GM19025 (cell line): ENCODE data around the gene SEZ6L2.
"Not testable (repeated sequence)": the region's sequence is repeated elsewhere in the genome, so short reads cannot be mapped to it uniquely, and the experiment has no call there.

Experiments used
- ATAC-seq: cut with Tn5 transposase; IDR thresholded peaks from one replicate; pipeline ENCODE4 v1.9.1; 2021; ENCODE audit warnings: mild to moderate bottlenecking, low read depth, moderate library complexity; ENCODE audit not compliant: unreplicated experiment

The SEZ6L2 gene

DNA sequence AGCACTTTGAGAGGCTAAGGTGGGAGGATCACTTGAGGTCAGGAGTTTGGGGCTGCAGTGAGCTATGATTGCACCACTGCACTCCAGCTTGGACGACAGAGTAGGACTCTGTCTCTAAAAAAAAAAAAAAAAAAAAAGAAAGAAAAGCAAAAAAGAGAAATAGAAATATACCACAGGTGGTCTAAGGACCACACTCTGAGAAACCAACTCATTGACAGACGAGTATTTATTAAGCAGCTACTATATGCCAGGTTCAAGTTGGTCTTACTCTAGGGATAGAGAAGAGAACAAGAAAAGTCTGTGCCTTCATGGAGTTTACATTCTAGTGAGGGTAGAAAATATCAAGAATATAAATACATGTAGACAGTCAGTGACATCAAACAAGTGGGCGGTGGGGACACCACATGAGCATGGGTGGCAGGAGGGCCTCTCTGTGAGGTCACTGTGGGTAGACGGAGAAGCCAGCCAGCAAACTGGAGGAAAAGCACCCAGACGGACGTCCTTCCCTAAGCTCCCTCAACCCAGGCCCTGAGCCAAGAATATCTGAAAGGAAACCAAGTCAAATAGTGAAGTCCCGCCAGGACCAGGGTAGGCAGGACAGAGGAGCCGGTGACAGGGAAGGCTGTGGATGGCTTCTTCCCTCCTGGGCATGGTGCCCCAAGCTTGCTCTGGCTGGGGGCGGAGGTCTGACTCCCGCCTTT, 41.1 kb downstream of the SEZ6L2 start:
- ATAC-seq = no peak

DNA sequence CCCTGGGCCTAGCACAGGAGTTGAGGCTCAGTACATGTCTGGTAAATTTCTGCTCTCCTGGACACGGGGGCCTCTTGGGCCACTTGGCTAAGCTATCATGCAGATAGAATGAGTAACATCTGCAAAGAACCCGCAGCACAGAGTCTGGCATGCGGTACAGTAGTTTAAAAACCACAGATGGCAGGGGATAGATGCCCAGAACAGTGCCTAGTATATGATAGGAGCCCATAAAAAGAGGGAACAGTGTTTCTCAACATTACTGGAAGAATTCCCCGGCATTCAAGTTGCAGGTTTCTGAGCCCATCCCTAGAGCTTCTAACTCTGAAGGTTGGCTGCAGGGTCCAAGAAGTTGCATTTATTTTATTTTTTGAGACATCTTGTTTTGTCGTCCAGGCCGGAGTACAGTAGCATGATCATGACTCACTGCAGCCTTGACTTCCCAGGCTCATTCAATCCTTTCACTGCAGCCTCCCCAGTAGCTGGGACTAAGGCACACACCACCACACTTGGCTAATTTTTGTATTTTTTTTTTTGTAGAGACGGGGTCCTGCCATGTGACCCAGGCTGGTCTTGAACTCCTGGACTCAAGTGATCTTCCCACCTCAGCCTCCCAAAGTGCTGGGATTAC, 42.1 kb downstream of the SEZ6L2 start:
- no peak for ATAC-seq

DNA sequence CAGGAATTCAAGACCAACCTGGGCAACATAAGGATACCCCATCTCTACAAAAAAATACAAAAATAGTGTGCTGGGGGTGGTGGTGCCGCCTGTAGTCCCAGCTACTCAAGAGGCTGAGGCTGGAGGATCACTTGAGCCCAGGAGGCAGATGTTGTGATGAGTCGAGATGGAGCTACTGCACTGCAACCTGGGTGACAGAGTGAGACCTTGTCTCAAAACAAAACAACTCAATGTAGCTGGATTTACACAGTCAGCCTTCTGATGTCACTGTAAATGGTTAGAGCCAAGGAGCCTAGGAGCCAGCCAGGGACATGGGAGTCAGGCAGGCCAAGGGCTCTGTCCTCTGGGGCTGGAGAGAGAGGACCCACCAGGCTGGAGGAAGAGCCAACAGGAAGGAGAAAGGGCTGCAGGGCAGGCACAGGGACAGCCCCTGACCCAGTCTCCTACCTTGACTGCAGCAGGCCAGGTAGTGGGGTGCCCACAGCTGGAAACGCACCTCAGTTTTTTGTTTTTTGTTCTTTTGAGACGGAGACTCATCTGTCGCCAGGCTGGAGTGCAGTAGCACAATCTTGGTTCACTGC, 44.7 kb downstream of the SEZ6L2 start:
- no peak for ATAC-seq

DNA sequence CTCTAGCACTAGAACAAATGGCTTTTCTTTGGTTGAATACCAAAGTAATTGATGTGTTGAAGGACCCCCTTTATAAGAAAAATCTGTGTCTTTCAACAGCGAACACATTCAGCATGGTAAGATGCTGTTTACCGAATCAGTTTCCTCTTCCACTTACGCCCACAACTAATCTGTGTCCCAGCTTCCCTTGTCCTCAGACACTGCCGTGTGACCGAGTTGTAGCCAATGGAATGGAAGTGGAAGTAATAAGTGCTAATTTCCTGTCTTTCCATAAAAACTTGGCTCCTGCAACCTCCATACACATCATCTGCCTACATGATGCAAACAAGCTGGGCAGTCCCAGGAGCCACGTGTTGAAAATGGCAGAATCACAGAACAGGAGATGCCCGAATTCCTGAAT, 46.7 kb downstream of the SEZ6L2 start:
- ATAC-seq = no peak

DNA sequence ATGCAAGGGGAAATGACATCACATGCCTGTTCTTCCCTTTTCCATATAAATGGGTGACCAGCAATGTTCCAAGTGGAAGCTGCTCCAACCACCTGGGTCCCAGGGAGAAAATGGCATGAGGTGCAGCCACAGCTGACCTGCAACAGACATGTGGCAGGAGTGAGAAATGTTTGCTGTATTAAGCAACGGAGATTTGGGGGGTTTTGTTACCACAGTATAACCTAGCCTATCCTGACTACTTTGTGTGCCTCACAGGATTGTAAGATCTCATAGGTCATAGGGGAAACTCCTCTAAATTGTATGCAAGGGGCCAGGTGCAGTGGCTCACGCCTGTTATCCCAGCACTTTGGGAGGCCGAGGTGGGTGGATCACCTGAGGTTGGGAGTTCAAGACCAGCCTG, 48.4 kb downstream of the SEZ6L2 start:
- no peak for ATAC-seq

DNA sequence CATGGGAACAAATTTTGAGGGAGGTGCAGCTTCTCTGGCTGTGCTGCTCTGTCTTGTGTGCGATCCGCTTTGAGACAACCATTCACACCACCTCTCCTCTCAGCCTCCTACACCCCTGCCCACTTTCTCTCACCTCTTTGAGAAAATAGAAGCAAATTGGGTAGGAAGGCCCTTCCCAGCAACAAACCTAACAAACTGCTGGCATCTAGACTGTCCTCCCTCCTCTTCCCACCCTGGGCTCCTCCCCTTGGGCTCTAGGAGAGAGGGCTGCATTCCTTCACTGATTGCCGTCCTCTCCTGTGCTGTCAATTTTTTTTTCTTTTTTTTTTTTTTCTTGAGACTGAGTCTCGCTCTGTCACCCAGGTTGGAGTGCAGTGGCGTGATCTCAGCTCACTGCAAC, 49.8 kb downstream of the SEZ6L2 start:
- no peak for ATAC-seq

DNA sequence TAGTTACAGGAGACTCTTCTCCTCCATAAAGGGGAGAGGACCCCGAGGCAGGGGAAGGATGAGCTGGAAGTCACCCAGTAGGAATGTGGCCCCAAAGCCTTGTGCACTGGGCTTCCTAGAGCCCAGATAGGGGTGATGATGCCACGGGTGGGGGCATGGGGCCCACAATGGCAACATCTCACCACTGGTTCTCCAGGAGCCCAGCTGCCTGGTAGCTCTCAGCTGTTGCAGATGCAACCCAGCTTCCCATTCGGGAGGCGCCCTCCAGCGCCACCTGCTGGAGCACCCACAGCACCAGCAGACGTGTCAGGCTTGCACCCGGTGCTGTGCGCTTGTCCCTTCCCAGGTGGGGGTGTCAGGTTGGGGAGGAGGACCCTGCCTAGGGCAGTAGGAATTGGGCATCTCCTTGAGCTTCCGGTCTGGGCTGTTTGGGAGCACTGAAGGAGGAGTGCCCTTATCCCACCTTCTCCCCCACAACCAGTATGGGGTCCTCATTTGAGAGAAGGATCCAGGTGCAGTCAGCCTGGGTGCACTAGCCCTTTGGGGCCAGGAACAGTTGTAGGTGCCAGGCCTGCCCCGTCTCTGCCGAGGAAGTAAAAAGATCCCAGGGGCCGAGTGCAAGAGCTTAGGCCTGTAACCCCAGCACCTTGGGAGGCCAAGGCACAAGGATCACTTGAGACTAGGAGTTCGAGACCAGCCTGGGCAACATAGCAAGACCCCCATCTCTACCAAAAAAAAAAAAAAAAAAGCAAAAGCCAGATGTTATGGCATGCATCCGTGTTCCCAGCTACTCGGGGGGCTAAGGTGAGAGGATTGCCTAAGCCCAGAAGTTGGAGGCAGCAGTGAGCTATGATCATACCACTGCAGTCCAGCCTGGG, 50.7 kb downstream of the SEZ6L2 start:
- no peak for ATAC-seq

DNA sequence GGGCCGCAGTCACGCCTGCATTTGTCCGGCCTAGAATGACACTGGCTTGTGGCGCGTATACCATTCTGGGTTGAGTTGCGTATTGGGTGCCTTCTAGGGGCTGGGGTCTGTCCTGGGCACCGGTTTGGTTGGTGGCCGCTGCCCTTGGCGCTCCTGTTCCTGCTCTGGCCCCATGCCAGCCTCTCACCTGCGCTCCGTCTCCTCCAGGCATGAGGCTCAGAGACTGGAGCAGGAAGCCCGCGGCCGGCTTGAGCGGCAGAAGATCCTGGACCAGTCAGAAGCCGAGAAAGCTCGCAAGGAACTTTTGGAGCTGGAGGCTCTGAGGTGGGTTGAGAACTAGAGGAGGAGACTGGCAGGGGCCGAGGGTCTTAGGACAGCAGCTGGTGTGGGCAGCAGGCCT, 53.7 kb downstream of the SEZ6L2 start:
- ATAC-seq = no peak

DNA sequence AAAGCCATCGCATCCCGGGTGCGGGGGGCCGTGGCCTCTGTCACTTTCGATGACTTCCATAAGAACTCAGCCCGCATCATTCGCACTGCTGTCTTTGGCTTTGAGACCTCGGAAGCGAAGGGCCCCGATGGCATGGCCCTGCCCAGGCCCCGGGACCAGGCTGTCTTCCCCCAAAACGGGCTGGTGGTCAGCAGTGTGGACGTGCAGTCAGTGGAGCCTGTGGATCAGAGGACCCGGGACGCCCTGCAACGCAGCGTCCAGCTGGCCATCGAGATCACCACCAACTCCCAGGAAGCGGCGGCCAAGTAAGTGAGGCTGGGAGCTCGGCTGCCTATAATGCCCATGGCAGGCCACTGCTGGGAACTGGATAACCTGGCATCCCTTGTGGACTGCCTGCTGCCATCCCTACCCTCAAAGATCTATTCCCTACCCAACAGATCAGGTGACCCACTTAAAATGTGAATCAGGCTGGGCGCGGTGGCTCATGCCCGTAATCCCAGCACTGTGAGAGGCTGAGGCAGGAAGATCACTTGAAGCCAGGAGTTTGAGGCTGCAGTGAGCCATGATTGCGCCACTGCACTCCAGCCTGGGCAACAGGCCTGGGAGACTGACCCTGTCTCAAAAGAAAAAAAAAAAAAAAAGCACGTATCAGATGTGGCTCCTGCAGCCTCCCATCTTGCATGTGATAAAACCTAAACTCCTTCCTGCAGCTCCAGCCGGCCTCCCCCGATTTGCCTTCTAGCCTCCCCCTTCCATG, 54.6 kb downstream of the SEZ6L2 start:
- no peak for ATAC-seq

DNA sequence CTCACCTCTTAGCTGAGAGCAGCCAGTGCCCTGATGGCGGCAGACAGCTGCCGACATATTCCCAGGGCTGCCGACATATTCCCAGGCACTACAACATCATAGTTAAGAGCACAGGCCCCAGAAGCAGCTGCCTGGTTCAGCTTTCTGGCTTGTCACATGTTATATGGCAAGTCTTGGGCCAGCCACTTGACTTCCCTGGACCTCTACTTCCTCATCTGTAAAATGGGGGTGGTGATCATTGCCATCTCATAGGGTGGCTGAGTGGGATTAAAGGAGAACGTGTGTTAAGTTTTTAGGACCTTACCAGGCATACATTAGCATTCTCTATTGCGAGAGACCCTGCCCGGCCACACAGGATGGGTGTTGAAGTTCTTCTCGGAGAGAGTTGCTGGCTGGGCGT, 55.4 kb downstream of the SEZ6L2 start:
- no peak for ATAC-seq

DNA sequence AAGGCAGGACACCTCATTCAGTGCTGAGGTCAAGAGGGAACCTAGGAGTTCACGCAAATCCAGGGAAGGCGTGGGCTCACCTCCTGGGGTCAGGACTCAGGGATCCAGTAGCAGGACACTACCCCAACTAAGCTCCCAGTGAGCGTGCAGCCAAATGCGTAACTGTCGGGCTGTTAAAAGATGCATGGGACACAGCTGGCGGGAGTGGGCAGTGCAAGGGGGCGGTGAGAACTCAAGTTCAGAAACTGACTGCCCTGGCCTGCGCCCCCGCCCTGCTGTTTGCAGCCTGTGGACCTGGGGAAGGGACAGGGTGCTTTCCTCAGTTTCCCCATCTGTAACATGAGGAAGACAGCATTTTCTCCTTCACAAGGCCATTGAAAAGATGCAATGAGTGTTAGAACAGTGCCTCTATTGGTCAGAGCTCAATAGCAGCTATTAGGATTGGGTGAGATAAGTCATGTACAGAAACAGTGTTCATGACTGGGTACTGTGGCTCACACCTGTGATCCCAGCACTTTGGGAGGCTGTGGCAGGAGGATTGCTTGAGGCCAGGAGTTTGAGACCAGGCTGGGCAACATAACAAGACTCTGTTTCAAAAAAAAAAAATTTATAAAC, 56.5 kb downstream of the SEZ6L2 start:
- no peak for ATAC-seq

DNA sequence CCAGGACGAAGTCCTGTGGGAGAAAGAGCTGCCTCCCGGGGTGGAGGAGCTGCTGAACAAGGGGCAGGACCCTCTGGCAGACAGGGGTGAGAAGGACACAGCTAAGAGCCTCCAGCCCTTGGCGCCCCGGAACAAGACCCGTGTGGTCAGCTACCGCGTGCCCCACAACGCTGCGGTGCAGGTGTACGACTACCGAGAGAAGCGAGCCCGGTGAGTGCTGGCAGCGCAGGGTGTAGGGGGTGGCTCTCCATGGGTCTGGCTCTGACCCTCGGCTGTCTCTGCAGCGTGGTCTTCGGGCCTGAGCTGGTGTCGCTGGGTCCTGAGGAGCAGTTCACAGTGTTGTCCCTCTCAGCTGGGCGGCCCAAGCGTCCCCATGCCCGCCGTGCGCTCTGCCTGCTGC, 57.7 kb downstream of the SEZ6L2 start:
- ATAC-seq = no peak

DNA sequence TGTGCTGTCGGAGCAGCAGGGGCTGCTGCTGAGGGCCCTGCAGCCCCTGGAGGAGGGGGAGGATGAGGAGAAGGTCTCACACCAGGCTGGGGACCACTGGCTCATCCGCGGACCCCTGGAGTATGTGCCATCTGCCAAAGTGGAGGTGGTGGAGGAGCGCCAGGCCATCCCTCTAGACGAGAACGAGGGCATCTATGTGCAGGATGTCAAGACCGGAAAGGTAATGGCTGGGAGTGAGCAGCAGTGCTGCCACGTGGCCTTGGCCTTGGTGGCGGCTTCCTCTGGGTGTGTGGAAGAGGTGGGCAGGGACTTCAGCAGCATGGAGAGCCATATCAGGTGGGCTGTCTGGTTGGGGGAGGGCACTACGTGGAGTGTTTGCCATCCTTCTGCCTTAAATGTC, 59.1 kb downstream of the SEZ6L2 start:
- ATAC-seq = no peak

DNA sequence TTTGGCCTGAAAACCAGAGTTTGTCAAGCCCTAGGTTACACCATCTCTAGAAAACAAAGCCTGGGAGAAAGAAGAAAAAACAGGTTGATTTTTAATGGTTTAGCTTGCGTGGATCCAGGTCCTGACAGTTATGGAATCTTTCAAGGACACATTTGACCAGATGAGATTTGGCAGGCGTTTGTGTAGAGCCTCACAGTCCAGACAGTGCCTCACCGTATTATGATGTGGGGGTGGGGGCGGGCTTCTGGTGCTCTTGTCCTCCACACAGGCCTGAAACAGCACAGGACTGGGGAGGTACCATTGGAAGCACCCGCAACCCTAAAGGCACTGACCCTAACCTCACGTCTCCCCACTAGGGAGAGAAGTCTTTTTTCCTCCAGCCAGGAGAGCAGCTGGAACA, 59.5 kb downstream of the SEZ6L2 start:
- no peak for ATAC-seq

DNA sequence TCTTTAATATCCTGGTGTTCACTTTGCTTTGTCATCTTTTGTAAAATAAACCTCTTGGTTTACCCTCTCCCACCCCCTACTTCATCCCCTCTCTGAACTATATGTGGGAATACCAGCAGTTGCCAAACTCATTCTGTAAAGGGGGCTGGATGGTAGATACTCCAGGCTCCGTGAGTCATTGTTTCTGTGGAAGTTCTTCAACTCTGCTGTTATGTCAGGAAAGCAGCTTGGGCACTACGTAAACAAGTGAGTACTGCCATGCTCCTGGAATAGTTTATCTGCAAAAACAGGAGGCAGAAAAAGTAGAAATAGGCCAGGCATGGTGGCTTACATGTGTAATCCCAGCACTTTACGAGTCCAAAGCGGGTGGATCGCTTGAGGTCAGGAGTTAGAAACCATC, 61.5 kb downstream of the SEZ6L2 start:
- no peak for ATAC-seq

DNA sequence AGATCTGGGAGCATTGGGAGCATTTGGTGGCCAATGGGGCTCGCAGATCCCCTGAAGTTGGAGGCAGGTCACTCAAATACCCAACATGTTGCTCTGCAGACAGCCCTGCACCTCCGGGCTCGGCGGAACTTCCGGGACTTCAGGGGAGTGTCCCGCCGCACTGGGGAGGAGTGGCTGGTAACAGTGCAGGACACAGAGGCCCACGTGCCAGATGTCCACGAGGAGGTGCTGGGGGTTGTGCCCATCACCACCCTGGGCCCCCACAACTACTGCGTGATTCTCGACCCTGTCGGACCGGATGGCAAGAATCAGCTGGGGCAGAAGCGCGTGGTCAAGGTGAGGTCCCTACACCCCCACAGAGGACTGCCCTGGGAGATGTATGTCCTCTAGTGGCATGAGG, 62.7 kb downstream of the SEZ6L2 start:
- ATAC-seq = no peak

DNA sequence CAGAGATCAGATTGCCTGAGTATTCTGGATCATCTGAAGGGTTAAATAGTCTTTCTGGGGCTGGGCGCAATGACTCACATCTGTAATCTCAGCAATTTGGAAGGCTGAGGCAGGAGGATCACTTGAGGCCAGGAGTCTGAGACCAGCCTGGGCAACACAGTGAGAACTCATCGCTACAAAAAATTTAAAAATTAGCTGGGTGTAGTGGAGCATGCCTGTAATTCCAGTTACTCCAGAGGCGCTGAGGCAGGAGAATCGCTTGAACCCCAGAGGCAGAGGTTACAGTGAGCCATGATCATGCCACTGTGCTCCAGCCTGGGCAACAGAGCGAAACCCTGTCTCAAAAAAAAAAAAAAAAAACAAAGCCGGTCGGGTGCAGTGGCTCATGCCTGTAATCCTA, 63.4 kb downstream of the SEZ6L2 start:
- ATAC-seq = no peak

DNA sequence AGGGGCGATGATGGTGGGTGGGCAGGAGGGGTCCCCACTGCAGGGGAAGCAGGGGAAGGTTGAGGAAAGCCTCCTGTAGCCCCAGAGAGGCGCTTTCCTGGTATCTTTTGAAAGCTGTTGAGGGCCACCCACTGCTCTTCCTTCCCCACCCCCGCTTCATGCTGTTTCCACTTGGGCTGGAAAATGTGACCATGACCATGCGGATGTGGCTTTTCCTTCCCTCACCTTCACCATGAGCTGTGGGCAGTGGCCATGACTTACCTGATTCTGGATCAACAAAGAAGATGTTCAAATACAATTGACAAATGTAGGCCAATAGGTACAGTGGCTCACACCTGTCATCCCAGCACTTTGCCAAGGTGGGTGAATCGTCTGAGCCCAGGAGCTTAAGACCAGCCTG, 65.3 kb downstream of the SEZ6L2 start:
- no peak for ATAC-seq

DNA sequence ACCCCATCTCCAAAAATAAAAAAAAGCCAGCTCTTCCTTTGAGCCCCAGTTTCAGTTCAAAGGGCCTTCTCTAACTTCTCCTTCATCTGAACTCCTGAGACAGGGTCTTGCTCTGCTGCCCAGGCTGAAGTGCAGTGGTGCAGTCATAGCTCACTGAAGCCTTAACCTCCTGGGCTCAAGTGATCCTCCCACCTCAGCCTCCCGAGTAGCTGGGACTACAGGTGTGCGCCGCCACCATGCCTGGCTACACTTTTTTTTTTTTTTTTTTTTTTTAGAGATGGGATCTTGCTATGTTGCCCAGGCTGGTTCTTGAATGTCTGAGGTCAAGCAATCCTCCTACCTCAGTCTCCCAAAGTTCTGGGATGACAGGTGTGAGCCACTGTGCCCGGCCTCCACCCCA, 66.1 kb downstream of the SEZ6L2 start:
- not testable (repeated sequence) for ATAC-seq

DNA sequence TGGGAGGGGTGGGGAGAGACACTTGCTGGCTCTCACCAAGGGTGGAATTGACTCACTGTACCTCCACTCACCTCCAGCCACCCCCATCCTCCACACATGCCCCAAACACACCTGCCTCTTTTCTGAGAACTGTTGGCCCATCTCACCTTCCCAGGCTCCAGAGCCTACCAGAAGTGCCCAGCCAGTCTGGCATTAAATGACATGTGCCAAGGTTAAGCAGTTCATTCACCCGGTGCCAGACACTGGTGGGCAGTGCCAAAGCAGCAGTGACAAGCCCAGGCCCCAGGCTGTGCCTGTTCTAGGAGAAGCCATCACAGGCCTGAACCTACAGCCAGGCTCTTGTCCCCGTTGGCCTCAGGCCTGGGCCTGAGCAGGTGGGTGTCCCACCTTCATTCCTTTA, 67.9 kb downstream of the SEZ6L2 start:
- ATAC-seq = no peak
